HG03045 (cell line): ENCODE results near the gene AUTS2.
A peak's percentile ranks its signal among the peaks of the same experiment; 100 is the strongest.

Experiments used
- ATAC-seq: cut with Tn5 transposase; IDR thresholded peaks from one replicate; pipeline ENCODE4 v1.9.1; 2021; ENCODE audit warnings: mild to moderate bottlenecking, moderate library complexity; ENCODE audit not compliant: unreplicated experiment

The AUTS2 gene

DNA sequence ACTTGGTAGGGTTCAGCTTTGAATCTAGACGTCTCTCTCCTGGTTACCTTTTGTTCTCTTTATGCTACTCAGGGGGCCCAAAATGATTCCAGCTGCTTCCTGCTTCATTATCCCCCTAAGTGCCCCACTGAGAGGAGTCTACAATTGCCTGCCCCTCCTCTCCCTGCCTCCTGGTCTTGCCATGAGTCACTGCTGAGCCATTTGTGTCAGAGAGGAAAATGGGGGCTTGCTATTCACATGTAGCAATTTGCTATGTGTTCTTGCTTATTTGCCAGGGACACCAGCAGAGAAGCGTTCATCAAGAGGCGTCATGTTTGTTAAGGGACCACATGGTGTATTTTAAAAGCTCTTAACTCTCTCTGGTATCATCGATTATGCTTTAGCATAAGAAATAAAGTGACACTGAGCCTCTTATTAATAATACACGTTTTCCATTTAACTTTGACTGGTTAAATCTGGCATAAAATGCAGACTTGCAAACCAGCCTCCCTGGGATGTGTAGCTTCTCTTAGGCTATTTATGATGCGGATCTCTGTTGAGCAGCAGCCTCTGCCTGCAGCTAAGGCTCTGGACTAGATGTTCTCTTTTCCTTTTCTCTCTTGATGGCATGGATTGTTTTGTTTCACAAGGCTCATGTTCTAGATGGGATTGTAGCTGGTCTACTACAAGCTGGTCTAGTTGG lies 239.3 kb downstream of the AUTS2 start:
- ATAC-seq, result no peak

- peak; percentile 70 for ATAC-seq
These were observed 241.5 kb downstream of the AUTS2 start for GRCh38 chr7:69839782-69840181.

DNA sequence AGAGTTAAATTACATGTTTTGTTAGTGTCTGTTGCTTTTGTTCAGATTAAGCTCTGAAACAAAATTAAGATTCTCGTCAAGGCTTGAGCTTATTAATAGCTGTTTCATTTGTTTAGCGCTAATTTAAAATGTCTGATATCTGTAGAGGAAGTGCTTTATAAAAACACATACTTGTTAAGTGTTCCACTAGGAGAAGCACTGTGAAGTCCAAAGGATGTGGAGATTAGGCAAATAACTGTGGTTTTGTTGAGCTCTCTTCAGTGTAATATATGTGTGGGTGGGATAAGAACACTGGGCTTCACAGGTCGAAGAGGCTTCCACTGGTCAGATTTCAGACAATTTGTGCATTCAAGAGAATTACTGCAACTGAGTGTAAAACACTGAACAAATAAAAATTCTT lies 242.0 kb downstream of the AUTS2 start:
- peak; percentile 17 for ATAC-seq

GRCh38 chr7:69843653-69844052 lies 245.4 kb downstream of the AUTS2 start:
- peak; percentile 50 for ATAC-seq

DNA sequence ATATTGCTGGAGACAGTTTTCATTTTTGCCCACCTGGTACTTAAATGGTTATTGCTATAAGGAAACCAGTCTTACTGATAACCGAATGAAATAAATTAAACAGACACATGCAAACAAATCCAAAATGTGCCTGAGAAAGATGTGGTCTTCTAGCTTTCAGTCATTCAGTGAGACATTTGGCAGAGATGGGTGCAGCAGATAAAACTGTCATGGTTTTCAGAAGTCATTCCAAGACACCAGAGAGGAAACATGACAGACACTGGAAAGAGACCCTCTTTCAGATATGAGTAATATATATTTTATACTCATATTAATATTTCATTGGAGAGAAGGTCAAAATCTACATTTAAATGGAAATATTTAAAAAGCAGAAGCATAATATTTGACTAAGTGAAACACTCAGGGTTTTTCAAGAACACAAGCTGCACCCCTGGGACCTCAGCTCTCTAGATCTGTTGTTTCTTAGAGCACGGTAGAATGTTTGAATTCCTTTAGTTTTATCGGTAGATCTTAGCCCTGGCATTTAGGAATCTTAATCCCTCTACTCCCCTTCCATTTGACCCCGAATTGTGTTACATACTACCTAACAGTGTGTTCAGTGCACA lies 246.1 kb downstream of the AUTS2 start:
- ATAC-seq, result no peak

DNA sequence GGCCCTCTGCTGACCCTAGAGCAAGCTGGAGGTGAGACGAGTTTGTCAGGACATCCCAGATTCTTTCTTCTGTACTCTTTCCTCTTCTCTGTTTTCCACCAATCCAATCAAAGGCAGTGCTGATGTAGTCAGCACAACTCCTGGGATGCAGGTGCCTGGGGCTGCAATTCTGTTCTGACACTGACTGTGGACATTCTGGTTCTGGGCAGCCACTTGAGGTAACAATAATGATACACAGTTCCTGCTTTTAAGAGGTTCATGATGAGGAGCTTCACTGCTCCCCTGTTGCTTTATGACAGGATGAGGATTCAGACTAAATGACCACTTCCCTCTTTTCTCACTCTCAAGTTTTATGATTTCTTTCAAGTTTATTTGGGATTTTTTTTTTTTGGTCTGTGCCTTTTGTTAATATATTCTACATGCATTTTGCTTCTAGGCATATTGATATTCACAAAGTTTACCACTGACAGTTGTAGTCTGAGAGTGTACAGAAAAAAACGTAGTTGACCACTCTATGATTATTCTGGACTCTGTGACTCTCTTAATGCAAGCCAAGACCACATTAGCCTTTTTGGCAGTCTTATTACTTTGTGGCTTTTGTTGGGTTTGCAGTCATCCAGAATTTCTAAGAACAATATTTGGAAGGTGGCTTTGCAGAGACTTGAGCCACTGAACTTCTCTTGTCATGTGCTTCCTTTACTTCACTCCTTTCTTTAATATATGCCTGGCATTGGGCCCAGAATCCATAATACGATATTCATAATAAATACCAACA lies 247.6 kb downstream of the AUTS2 start:
- ATAC-seq, result no peak

DNA sequence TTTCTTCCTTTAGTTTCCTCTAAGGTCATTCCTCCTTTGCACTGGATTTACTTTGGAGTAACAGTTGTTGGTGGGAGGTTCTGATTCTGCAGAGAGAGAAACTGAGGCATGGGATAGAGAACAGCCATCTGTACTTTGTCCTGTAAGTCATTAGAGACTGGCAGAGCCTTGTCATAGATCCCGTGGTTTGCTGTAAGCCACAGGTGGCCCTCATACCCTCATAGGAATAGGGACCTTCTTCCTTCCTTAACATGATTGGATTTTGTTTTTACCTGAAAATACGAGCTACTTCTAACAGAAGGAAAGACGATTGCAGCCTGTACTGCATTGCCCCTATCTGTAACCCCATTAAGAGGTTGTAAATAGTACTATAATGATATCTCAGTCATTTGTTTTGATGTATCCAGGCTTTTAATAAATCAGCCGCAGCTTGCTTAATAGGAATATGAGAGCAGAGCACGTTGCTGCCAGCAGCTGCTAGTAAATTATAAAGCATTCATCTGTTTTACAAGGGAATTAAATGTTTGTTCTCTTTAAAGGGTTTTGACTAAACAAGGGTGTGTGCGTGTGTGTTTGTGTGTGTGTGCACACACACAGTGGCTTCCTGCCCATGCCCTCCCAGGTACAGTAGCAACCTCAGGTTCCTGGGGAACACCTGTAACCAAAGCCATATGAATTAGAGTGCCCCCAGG lies 249.8 kb downstream of the AUTS2 start:
- ATAC-seq, result no peak

DNA sequence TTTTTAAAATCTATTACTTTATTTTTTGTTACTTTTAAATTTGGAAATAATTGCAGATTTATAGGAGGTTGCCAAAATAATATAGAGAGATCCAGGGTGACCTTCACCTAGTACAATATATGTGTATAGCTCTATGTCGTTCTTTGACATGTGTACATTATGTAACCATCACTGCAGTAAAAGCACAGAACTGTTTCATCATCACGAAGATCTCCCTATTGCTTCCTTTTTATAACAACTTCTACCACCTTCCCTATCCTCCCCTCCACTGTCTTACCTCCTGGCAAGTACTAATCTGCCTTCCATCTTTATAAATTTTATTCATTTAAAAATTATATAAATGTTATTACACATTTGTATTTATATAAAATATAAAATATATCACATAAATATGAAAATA lies 251.0 kb downstream of the AUTS2 start:
- ATAC-seq, result no peak

DNA sequence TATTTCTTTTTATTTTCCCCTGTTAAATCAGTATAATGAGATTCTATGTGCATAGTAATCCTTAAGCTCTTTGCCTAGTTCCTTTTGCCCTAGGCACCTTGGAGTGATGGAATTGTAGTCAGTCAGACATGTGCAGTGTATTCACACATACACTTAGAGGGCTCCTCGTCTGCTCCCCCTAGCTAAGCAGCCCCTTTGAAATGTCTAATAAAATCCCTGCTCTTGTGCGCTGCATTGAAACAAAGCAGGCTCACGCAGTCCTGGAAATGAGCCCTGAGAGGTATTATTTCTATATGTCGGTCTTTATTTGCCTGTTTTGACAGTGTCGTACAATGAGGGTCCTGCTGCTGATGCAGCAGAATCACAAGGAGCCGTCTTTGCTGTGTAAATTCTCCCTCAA lies 258.7 kb downstream of the AUTS2 start:
- no peak for ATAC-seq

- ATAC-seq, result no peak
These were observed 260.2 kb downstream of the AUTS2 start for GRCh38 chr7:69858471-69858870.

DNA sequence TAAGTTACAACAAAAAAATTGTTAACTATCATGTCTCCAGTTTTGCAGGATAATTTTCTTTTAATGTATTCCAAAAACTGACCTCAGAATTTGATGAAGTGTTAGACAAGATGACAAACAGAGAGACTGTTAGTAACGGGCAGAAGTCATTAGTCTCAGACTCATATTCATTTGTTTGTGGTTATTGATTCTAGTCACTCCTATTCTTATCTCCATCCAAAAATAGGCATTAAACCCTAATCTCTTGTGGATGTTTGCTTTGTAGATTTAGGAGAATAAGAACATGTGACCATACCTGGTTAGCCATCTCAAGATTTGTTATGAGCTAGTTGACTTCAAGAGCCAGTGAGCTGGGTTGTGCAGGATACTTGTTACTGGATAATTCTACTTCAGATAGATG lies 261.1 kb downstream of the AUTS2 start:
- no peak for ATAC-seq

- no peak for ATAC-seq
These were observed 262.2 kb downstream of the AUTS2 start for GRCh38 chr7:69860486-69860885.

GRCh38 chr7:69860941-69861622 lies 262.8 kb downstream of the AUTS2 start:
- no peak for ATAC-seq

DNA sequence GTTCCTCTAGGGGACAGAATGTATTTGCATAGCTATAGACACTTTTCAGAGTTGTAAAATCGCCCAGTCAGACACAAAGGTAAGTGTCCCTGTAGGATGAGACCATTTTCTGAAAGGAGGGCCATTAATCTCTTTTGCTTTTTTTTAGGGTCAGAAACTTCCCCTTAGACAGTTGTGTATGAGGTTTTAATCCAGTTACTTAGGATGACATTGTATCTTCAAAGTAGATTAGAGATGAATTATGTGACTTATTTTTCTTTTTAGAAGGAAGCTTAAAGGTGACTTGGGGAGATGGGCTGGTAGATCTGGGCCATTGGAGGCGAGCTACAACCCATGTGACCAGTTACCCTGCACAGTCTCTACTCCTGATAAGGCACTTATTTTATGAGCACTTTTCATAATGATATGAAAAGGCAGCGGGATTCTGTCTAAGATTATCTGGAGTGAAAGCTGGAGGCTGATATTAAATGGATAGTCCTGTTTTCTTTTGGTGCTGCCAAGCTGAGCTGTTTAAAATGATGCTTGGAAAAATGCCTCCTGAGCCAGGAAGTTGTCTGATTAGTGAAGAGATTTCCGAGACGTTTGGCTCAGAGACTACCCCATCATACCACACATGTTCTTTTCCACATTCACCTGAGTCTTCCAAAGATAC lies 264.3 kb downstream of the AUTS2 start:
- no peak for ATAC-seq

GRCh38 chr7:69864274-69864673 lies 266.0 kb downstream of the AUTS2 start:
- no peak for ATAC-seq

GRCh38 chr7:69864822-69865221 lies 266.5 kb downstream of the AUTS2 start:
- no peak for ATAC-seq

DNA sequence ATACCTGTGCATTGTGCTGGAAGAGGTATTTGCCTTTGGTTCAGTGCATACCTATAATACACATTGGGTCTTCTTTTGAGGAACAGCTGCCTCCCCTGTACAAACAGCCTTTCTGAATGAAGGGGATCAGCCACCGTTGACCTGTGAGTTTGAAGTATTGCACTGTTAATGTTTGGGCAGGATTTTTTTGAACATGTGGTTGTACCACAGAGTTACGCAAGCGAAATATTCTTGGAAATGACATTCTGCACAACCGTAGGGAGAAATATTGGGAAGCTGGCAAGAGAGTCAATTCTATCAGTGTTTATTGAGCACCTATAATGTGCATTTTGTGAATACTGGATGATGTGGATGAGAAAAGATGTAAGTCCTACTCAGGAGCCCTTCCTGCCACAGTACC lies 270.6 kb downstream of the AUTS2 start:
- no peak for ATAC-seq

- no peak for ATAC-seq
These were observed 273.1 kb downstream of the AUTS2 start for GRCh38 chr7:69871213-69871885.

DNA sequence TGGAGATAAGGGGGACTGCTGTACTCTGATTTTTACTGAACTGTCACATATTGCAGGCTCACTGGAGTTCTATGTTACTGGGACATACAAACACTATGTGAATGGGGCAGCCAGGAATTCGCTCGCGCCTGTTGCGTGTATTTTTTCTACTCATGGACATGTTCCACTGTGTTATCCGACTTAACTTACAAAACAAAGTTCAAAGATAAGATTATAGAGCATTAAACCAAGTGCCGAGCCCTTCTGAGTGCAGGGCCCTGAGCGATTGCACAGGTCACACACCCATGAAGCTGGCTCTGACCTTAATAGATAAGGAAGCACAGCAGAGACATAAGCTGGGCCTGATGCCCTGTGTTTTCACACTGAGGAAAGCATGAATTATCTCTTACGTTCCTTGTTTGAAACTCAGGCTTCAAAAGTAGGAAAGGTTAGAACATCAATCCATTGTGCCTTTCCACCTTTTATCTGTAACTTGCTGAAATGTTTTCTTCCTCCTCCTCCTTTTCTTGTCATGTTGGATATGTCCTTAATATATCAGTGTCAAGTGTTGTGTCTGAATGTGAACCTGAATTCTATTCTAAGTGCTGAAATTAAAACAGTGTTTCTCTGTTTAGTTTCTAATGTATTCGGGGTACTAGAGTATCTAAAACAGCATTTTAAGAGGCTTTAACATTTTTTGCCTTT lies 273.8 kb downstream of the AUTS2 start:
- no peak for ATAC-seq
